IMR-90 (cell line): ENCODE results near the gene RNF112. TPM values are rescaled to one million over a fixed set of nuclear protein-coding genes. Genes with fewer than 3 reads are reported as not detected.
A peak's percentile ranks its signal among the peaks of the same experiment; 100 is the strongest.

Experiments used
- ATAC-seq: fragments of 200-7000 bp; cut with Tn5 transposase; 2 replicates; pipeline ENCODE4 v1.9.1; 2020; ENCODE audit warnings: low read depth, mild to moderate bottlenecking, moderate library complexity
- BruUV-seq: library from RNA; stranded (reverse); fragments of 400-500 nt; replicated peaks from 2 replicates; lab custom pipeline; 2021; lab: Mats Ljungman, UMichigan
- CTCF ChIA-PET: fragments of 300-600 bp; formaldehyde crosslinking; extraction: SDS; loops from one replicate; lab custom pipeline; 2021; ENCODE audit warnings: antibody characterized with exemption; lab: Yijun Ruan, JAX
- POLR2A ChIA-PET: fragments of 300-600 bp; sonication (Branson Sonifier 250); formaldehyde crosslinking; loops from one replicate; lab custom pipeline; 2022; ENCODE audit warnings: antibody characterized with exemption; ENCODE audit not compliant: unreplicated experiment; lab: Charles Lee
- DNase-seq: peaks from one replicate; pipeline ENCODE4 v3.0.0; 2013
- H2AFZ ChIP-seq: replicated peaks from 2 replicates; pipeline ENCODE3; 2013; ENCODE audit warnings: low read length, mild to moderate bottlenecking; ENCODE audit not compliant: poor library complexity
- H2AK5ac ChIP-seq: 2 replicates; pipeline ENCODE4 v1.6.1; 2013; ENCODE audit warnings: low read depth, low read length, inconsistent platforms
- H2AK9ac ChIP-seq: replicated peaks from 2 replicates; pipeline ENCODE3; 2013; ENCODE audit warnings: mild to moderate bottlenecking, low read depth, low read length, moderate library complexity; ENCODE audit not compliant: poor library complexity
- H2BK120ac ChIP-seq: 2 replicates; pipeline ENCODE4 v1.6.1; 2013; ENCODE audit warnings: low read depth, low read length, inconsistent platforms
- H2BK15ac ChIP-seq: 3 replicates; pipeline ENCODE4 v1.6.1; 2013; ENCODE audit warnings: low read depth, low read length, inconsistent platforms
- H2BK20ac ChIP-seq: 2 replicates; pipeline ENCODE4 v1.6.1; 2013; ENCODE audit warnings: low read depth, mild to moderate bottlenecking, inconsistent platforms, low read length, moderate library complexity
- H2BK5ac ChIP-seq: 2 replicates; pipeline ENCODE4 v1.6.1; 2013; ENCODE audit warnings: mild to moderate bottlenecking, low read depth, low read length, inconsistent platforms; ENCODE audit not compliant: poor library complexity, severe bottlenecking
- H3K14ac ChIP-seq: replicated peaks from 2 replicates; pipeline ENCODE4 v1.6.1; 2013; ENCODE audit warnings: low read depth, low read length, inconsistent platforms
- H3K18ac ChIP-seq: 2 replicates; pipeline ENCODE4 v1.6.1; 2013; ENCODE audit warnings: low read depth, low read length, control low read depth
- H3K23ac ChIP-seq: 2 replicates; pipeline ENCODE4 v1.6.1; 2013; ENCODE audit warnings: low read depth, low read length, inconsistent platforms
- H3K27ac ChIP-seq: 2 replicates; pipeline ENCODE4 v1.5.1; 2013; ENCODE audit warnings: mild to moderate bottlenecking, control low read depth, low read length; ENCODE audit not compliant: insufficient read depth
- H3K27me3 ChIP-seq: 2 replicates; pipeline ENCODE4 v1.6.1; 2013; ENCODE audit warnings: low read length; ENCODE audit not compliant: control insufficient read depth, insufficient read depth
- H3K36me3 ChIP-seq: 2 replicates; pipeline ENCODE4 v1.6.1; 2013; ENCODE audit warnings: low read length, mixed read lengths; ENCODE audit not compliant: control insufficient read depth, insufficient read depth
- H3K4ac ChIP-seq: 2 replicates; pipeline ENCODE4 v1.6.1; 2013; ENCODE audit warnings: low read depth, low read length, inconsistent platforms
- H3K4me1 ChIP-seq: 2 replicates; pipeline ENCODE4 v1.6.1; 2013; ENCODE audit warnings: low read length, mixed read lengths; ENCODE audit not compliant: control insufficient read depth, insufficient read depth
- H3K4me2 ChIP-seq: 2 replicates; pipeline ENCODE4 v1.6.1; 2013; ENCODE audit warnings: low read depth, mild to moderate bottlenecking, control low read depth, low read length, moderate library complexity
- H3K4me3 ChIP-seq: 2 replicates; pipeline ENCODE4 v1.5.1; 2013; ENCODE audit warnings: low read depth, mild to moderate bottlenecking, control low read depth, low read length, moderate library complexity; ENCODE audit not compliant: insufficient read depth
- H3K56ac ChIP-seq: 2 replicates; pipeline ENCODE4 v1.6.1; 2013; ENCODE audit warnings: low read length, inconsistent platforms; ENCODE audit not compliant: insufficient read depth; ENCODE audit errors: extremely low read depth
- H3K79me1 ChIP-seq, 2 experiments: 2 replicates each; pipeline ENCODE4 v1.6.1; 2013; ENCODE audit warnings: low read length in 2 of 2, inconsistent platforms in 1 of 2, low read depth in 1 of 2
- H3K9ac ChIP-seq: 2 replicates; pipeline ENCODE4 v1.6.1; 2013; ENCODE audit warnings: low read depth, low read length, control low read depth
- H3K9me1 ChIP-seq: 2 replicates; pipeline ENCODE4 v1.6.1; 2013; ENCODE audit warnings: low read length, inconsistent platforms; ENCODE audit not compliant: insufficient read depth
- H3K9me3 ChIP-seq: 2 replicates; pipeline ENCODE4 v1.6.1; 2013; ENCODE audit warnings: low read length; ENCODE audit not compliant: control insufficient read depth, insufficient read depth
- H4K20me1 ChIP-seq: 2 replicates; pipeline ENCODE4 v1.6.1; 2013; ENCODE audit warnings: low read length, inconsistent platforms; ENCODE audit not compliant: insufficient read depth
- H4K5ac ChIP-seq: 2 replicates; pipeline ENCODE4 v1.6.1; 2013; ENCODE audit warnings: mild to moderate bottlenecking, low read depth, low read length, control low read depth
- H4K8ac ChIP-seq, 2 experiments: 2 replicates each; pipeline ENCODE4 v1.6.1; 2013; ENCODE audit warnings: low read depth in 2 of 2, low read length in 2 of 2, control low read depth in 1 of 2, inconsistent platforms in 1 of 2
- H4K91ac ChIP-seq: 2 replicates; pipeline ENCODE4 v1.6.1; 2013; ENCODE audit warnings: low read depth, low read length, inconsistent platforms; ENCODE audit not compliant: insufficient read depth
- BHLHE40 ChIP-seq: fragments of 150-350 bp; IDR thresholded peaks from 2 replicates; pipeline ENCODE4 v1.6.1; 2016; ENCODE audit warnings: mild to moderate bottlenecking, low read depth, low read length
- MAZ ChIP-seq: IDR thresholded peaks from 2 replicates; pipeline ENCODE4 v1.6.1; 2012; ENCODE audit warnings: low read depth, mild to moderate bottlenecking, low read length, improper control_type of control experiment, moderate library complexity, borderline replicate concordance
- MXI1 ChIP-seq: IDR thresholded peaks from 2 replicates; pipeline ENCODE4 v1.6.1; 2012; ENCODE audit warnings: low read depth, mild to moderate bottlenecking, low read length, moderate library complexity, borderline replicate concordance
- POLR2A ChIP-seq: IDR thresholded peaks from 2 replicates; pipeline ENCODE4 v1.6.1; 2012; ENCODE audit warnings: mild to moderate bottlenecking, low read depth, low read length
- RCOR1 ChIP-seq: IDR thresholded peaks from 2 replicates; pipeline ENCODE4 v1.6.1; 2012; ENCODE audit warnings: mild to moderate bottlenecking, low read length, improper control_type of control experiment; ENCODE audit not compliant: insufficient replicate concordance
- RFX5 ChIP-seq: IDR thresholded peaks from 2 replicates; pipeline ENCODE4 v1.8.0; 2012; ENCODE audit warnings: low read depth, mild to moderate bottlenecking, low read length, moderate library complexity
- SMC3 ChIP-seq: fragments of 150-350 bp; IDR thresholded peaks from 2 replicates; pipeline ENCODE4 v1.6.1; 2016; ENCODE audit warnings: low read depth, mild to moderate bottlenecking, antibody characterized with exemption, low read length, moderate library complexity
- WGBS, 2 experiments: methylation state at CpG; one replicate each; pipeline versions ENCODE4 v1.1.5 to v1.1.7; 2013; ENCODE audit warnings: missing lambda C conversion rate in 2 of 2; ENCODE audit not compliant: insufficient read length in 1 of 2; ENCODE audit errors: extremely low coverage in 2 of 2; 5-methylcytosine and 5-hydroxymethylcytosine counted together
- dilution Hi-C: fragments of 300-500 bp; cut with HindIII; formaldehyde crosslinking; loops from one replicate; pipeline ENCODE4 v1.14.3; 2018; ENCODE audit warnings: low sequenced_read_pairs; ENCODE audit not compliant: unreplicated experiment
- in situ Hi-C: fragments of 300-500 bp; cut with MboI; formaldehyde crosslinking; loops from 3 replicates; pipeline ENCODE4 v1.14.3; 2019; ENCODE audit warnings: low sequenced_read_pairs, inconsistent platforms, mixed read lengths
- intact Hi-C: fragments of 100-400 bp; cut with micrococcal nuclease; formaldehyde crosslinking; loops from 2 replicates; pipeline ENCODE4 v1.10.0; 2022
- polyA plus RNA-seq, 3 experiments: library from polyadenylated mRNA; depleted of rRNA; stranded (reverse); fragments of >200 nt; gene quantifications; 2 replicates each; pipeline ENCODE4 v1.2.3, GENCODE V29; 2012; ENCODE audit warnings: low replicate concordance in 1 of 3
- total RNA-seq: library from RNA; depleted of rRNA; stranded (reverse); fragments of >200 nt; gene quantifications from 2 replicates; pipeline ENCODE4 v1.2.3, GENCODE V29; 2012

Gene RNF112
- total and polyA plus RNA-seq, 2 of the 4 experiments (the other 2 are of a cell fraction), result 2.5 to 5.7 TPM

DNA sequence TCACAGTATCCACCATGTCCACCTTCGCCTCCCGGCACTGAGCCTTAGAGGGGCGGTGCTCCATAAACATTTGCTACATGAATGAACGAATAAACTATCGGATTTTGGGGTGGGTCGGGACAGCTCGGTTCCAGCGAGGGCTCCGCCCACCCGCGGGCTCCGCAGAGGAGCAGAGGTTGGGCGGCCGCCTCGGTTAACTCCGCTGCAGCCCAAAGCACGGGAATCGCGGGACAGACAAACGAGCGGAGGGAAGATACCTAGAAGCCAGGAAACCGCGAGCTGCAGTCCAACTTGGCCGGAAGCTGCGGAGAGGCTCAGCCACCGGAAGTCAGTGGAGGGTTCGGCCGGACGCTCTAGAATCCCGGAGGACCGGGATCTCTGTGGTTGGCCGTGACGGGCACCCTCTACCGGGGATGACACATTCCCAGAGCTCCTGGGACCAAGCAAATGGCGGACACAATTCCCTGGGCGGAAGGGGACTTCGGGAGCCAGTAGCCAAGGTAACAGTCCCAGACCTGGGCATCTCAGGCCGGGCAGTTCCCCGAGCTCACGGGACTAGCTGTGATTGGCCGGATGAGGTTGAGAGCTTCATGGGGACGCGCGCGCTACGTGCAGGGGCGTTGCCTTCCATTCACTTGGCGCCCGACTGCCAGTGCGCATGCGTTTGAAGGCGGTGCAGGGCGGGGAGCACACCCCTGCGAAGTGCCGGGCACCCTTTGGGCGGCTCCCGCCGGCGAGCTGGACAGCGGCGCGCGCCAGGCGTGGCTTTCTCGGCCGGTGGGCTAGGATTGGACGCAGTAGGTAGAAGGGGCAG, 33.2 kb upstream of the RNF112 start:
- H3K56ac ChIP-seq, result peak overlapping the region; percentile 87
- ATAC-seq (peak; percentile 95), DNase-seq (peak; percentile 99)
- H3K9me3 ChIP-seq, result no peaks in the 10 kb centered on the region
- H3K79me1 ChIP-seq, result peaks cover 29 to 48% of the 10 kb centered on the region in 2 experiments
- no peaks in the 10 kb centered on the region for H3K27me3 ChIP-seq
- peak overlapping the region; percentile 82 for H3K9ac ChIP-seq
- TF ChIP-seq RCOR1 (peak; percentile 51), MXI1 (peak; percentile 89), BHLHE40 (peak; percentile 86), POLR2A (peak; percentile 91), SMC3 (no peak), MAZ (peak; percentile 55; the same call in 1 of the 2 replicates), RFX5 (no peak)
- H2AK9ac ChIP-seq, result peak overlapping the region; percentile 89
- peaks cover 16% of the 10 kb centered on the region for H4K20me1 ChIP-seq
- WGBS, 2 experiments, result 0% methylated on average over 36 of the region's 67 CpGs; no CpG with 5 or more reads in 1 of the 2 experiments
- H3K23ac ChIP-seq, result peak overlapping the region; percentile 86
- H3K27ac ChIP-seq, result peak overlapping the region; percentile 90
- peaks cover 12% of the 10 kb centered on the region; the same call in 1 of the 2 replicates for H3K4me1 ChIP-seq
- peak overlapping the region; percentile 60; the same call in 1 of the 2 replicates for H2BK20ac ChIP-seq
- peak overlapping the region; percentile 75 for H3K18ac ChIP-seq
- in situ Hi-C loops, result no loop called here
- peak overlapping the region; percentile 51; the same call in 1 of the 2 replicates for H2AK5ac ChIP-seq
- peak overlapping the region; percentile 69 to 90 for H4K8ac ChIP-seq
- peak overlapping the region; percentile 66 for H3K4me3 ChIP-seq
- BruUV-seq, result no TSS peak
- H4K91ac ChIP-seq, result peak overlapping the region; percentile 97
- peak overlapping the region; percentile 63 for H3K4me2 ChIP-seq
- peaks cover 30% of the 10 kb centered on the region for H3K36me3 ChIP-seq
- H2AFZ ChIP-seq, result peak overlapping the region; percentile 98
- intact Hi-C loops, result loop anchor here (5.0 kb wide), 1 partner anchor 384 kb away; no protein-coding TSS in a partner anchor
- H3K14ac ChIP-seq, result peak overlapping the region; percentile 91
- dilution Hi-C loops, result no loop called here
- ChIA-PET CTCF (interaction anchor here (1.0 to 1.8 kb wide), 2 partner anchors 15 to 69 kb away, joined by 8 to 16 read pairs; partner anchors contain the start of gene B9D1), POLR2A (interaction anchor here (0.6 to 1.5 kb wide), 5 partner anchors 9 to 132 kb away, joined by 3 to 12 read pairs (median 5); partner anchors contain the start of gene MFAP4)
- peak overlapping the region; percentile 96 for H3K4ac ChIP-seq
- peak overlapping the region; percentile 76; the same call in 1 of the 2 replicates for H2BK120ac ChIP-seq
- H2BK5ac ChIP-seq, result peak overlapping the region; percentile 92
- H2BK15ac ChIP-seq, result peak overlapping the region; percentile 63; the same call in 1 of the 3 replicates
- peak overlapping the region; percentile 85 for H4K5ac ChIP-seq
- H3K9me1 ChIP-seq, result peaks cover 17% of the 10 kb centered on the region
